GM20000 (cell line): Measurements from ENCODE around the gene ITGA3.

Experiments used
- DNase-seq: peaks from one replicate; pipeline ENCODE4 v3.0.0; 2012; ENCODE audit warnings: low spot score
- CTCF ChIP-seq: IDR thresholded peaks from 2 replicates; pipeline ENCODE4 v1.5.1; 2012; ENCODE audit warnings: mild to moderate bottlenecking, control low read depth; ENCODE audit errors: extremely low read depth, missing control alignments

ITGA3 gene

DNA sequence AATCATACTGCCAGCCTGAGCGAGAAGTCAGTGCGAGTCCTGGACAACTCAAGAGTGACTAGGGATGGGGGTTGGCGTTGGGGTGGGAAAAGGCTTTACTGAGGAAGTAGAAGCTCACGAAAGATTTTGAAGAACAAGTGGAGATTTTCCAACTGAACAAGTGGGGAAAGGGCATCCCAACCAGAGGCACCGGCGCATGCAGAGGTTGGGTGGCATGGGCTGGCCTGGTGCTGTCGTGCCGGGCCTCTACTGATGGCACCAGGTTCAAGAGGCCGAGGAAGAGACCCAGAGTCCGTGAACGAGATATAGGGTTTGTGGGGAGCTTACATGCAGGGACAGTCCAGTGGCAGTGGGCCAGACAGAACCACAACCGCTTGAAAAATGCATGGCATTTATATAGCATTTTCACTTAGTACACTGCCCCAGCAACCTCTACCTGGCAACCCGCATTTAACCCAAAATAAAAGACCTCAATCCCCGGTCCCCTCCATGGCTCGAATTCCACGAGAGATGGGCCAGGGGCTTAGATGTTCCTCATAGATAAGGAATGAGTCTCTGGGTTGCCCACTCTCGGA, 7.7 kb upstream of the ITGA3 start:
- DNase-seq = no peak
- TF ChIP-seq CTCF = no peak

- TF ChIP-seq CTCF = no peak
- no peak for DNase-seq
Observed at GRCh38 chr17:50048988-50049387, 6.9 kb upstream of the ITGA3 start.

DNA sequence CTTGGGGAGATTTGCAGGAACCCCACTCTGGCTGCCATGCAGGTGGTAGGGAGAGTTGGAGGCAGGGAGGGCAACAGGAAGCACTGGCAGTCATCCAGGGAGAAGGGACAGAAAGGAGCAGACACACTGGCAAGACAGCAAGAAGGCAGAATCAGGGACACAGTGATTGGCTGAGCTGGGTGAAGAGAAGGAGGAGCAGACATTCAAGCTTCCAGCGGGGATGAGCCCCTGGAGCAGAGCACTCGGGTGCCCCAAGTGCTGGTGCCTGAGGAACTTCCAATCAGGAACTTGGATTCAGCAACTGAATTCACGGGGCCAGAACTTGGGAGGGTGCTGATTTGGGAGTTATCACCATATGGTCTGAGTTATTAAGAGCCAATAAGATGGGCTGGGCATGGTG, 6.3 kb upstream of the ITGA3 start:
- no peak for DNase-seq
- no peak for TF ChIP-seq CTCF

- DNase-seq = no peak
- TF ChIP-seq CTCF = no peak
Observed at GRCh38 chr17:50050431-50051032, 5.4 kb upstream of the ITGA3 start.

DNA sequence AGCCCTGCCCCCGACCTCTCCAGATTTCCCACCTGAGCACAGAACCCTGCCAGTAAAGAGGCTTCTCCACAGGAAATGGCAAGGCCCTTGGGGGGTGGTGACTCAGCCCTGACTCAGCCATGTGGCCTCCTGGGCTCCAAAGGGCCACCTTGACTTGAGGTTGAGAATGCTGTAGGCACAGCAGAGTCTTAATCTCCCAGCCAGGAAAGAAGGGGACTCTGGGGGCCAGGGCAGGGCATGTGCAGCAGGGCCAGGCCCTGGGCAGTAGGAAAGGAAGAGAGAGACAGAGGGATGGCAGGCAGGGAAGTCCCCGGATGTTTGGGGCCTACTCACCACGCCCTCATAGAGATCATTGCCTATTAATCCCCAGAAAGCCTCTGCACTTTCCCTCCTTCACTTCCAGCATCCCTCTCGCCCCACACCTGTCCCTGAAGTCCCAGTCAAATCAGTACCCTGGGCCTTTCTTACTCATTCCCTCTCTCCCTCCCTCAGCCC, 4.8 kb upstream of the ITGA3 start:
- TF ChIP-seq CTCF = no peak
- no peak for DNase-seq

- TF ChIP-seq CTCF = no peak
- DNase-seq = no peak
Observed at GRCh38 chr17:50051606-50052005, 4.3 kb upstream of the ITGA3 start.

- no peak for TF ChIP-seq CTCF
- no peak for DNase-seq
Observed at GRCh38 chr17:50052241-50052796, 3.6 kb upstream of the ITGA3 start.
